ENCODE results near the gene ENTPD1.
A peak's percentile ranks its signal among the peaks of the same experiment; 100 is the strongest.
"Not testable (repeated sequence)": the region's sequence is repeated elsewhere in the genome, so short reads cannot be mapped to it uniquely, and the experiment has no call there.

Gene ENTPD1

GRCh38 chr10:95759233-95759826, 3.4 kb downstream of the ENTPD1 start:
- no peak for DNase-seq

- no peak for DNase-seq
These were observed 6.1 kb downstream of the ENTPD1 start for GRCh38 chr10:95761939-95762492.

GRCh38 chr10:95767884-95768556, 12.1 kb downstream of the ENTPD1 start:
- peak; percentile 27 for DNase-seq

GRCh38 chr10:95770084-95770720, 14.2 kb downstream of the ENTPD1 start:
- DNase-seq, result no peak

GRCh38 chr10:95773454-95773853, 17.5 kb downstream of the ENTPD1 start:
- DNase-seq, result not testable (repeated sequence)

GRCh38 chr10:95777638-95778037, 21.7 kb downstream of the ENTPD1 start:
- DNase-seq, result not testable (repeated sequence)

- no peak for DNase-seq
These were observed 26.4 kb downstream of the ENTPD1 start for GRCh38 chr10:95782318-95782717.

GRCh38 chr10:95783741-95784140, 27.8 kb downstream of the ENTPD1 start:
- DNase-seq, result no peak

- no peak for DNase-seq
These were observed 28.4 kb downstream of the ENTPD1 start for GRCh38 chr10:95784279-95784913.

GRCh38 chr10:95785317-95785716, 29.4 kb downstream of the ENTPD1 start:
- DNase-seq, result no peak

- no peak for DNase-seq
These were observed 30.1 kb downstream of the ENTPD1 start for GRCh38 chr10:95785942-95786669.

- no peak for DNase-seq
These were observed 31.5 kb downstream of the ENTPD1 start for GRCh38 chr10:95787447-95787846.

- DNase-seq, result peak; percentile 70
These were observed 32.9 kb downstream of the ENTPD1 start for GRCh38 chr10:95788830-95789229.

- no peak for DNase-seq
These were observed 33.9 kb downstream of the ENTPD1 start for GRCh38 chr10:95789902-95790301.

GRCh38 chr10:95790982-95791381, 35.0 kb downstream of the ENTPD1 start:
- no peak for DNase-seq

- no peak for DNase-seq
These were observed 35.5 kb downstream of the ENTPD1 start for GRCh38 chr10:95791425-95791979.

- no peak for DNase-seq
These were observed 36.3 kb downstream of the ENTPD1 start for GRCh38 chr10:95792211-95792780.

GRCh38 chr10:95792874-95793285, 36.9 kb downstream of the ENTPD1 start:
- DNase-seq, result peak; percentile 42

GRCh38 chr10:95793401-95794045, 37.6 kb downstream of the ENTPD1 start:
- DNase-seq, result no peak

GRCh38 chr10:95794195-95794594, 38.2 kb downstream of the ENTPD1 start:
- DNase-seq, result no peak

- DNase-seq, result no peak
These were observed 39.6 kb downstream of the ENTPD1 start for GRCh38 chr10:95795602-95796001.

- no peak for DNase-seq
These were observed 40.5 kb downstream of the ENTPD1 start for GRCh38 chr10:95796504-95796903.

Data from EL (cell line).